Activated CD8-positive, alpha-beta memory T cell treated with anti-CD3 and anti-CD28 coated beads for 4 hours (primary cell): ENCODE data around the gene ARMH1.
"Not testable (repeated sequence)": the region's sequence is repeated elsewhere in the genome, so short reads cannot be mapped to it uniquely, and the experiment has no call there.

Experiments
- DNase-seq, 2 donors: peaks; one replicate each; pipeline ENCODE4 v3.0.0-alpha.2; 2020; ENCODE audit warnings: low read depth in 2 of 2

ARMH1 gene

GRCh38 chr1:44694863-44695478 is 20.5 kb downstream of the ARMH1 start:
- DNase-seq, result no peak

DNA sequence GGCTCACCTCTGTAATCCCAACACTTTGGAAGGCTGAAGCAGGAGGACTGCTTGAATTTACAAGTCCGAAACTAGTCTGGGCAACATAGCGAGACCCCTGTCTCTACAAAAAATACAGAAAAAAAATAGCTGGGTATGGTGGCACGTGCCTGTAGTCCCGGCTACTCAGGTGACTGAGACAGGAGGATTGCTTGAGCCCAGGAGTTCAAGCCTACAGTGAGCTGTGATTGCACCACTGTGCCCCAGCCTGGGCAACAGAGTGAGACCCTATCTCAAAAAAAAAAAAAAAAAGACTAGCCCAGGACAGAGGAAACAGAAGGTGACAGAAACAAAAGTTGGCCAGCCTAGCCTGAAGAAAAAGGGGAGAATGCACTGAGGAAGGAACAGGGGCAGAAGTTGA is 21.2 kb downstream of the ARMH1 start:
- no peak for DNase-seq

- no peak for DNase-seq
Observed at GRCh38 chr1:44696101-44696500, 21.6 kb downstream of the ARMH1 start.

DNA sequence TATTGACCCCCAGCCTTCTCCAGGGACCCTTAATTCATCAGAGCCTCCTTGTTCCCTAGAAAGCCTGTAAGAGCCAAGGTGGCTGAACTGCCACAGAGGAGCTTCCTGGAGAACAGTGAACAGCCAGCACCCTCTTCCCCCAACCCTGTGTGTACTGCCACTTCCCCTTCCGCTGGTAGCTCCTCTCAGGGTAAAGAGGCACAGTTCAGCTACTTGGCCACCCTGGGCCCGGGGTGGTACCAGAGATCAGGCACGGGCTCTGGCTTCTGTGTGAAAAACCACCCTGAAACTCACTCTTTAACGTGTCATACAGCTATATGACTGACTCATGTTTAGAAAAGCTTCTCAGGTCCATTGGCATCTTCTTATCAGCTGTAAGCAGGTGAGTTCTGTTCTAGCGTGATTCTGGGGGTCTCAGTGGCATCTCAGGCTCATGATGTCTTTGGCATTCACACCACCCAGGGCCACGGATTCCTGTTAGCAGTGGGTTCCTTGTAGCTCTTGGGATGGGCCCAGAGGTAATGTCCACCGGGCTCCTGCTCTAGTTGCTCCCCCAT is 22.4 kb downstream of the ARMH1 start:
- DNase-seq, result no peak

GRCh38 chr1:44698138-44698537 is 23.6 kb downstream of the ARMH1 start:
- DNase-seq, result no peak

GRCh38 chr1:44699375-44699774 is 24.9 kb downstream of the ARMH1 start:
- DNase-seq, result not testable (repeated sequence)

- DNase-seq, result no peak
Observed at GRCh38 chr1:44700573-44700972, 26.1 kb downstream of the ARMH1 start.

DNA sequence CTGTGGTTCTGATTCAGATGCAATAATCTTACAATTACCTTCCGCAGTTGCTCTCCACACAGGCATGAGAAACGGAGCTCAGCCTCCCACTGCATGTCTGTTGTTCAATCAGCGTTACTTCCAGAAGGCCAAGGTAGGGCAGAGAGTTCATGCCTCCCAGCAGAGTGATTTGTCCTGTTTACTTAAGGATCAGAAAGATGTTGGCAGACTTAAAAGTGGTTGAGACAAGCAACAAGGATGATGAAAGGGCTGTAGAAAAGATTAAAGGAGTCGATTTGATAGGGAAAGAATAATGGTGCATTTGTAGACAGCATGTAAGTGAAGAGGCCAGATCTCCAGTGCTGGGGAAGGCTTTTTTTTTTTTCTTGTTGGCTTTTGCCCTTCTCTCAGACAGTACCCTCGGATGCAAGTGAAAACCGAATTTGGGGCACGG is 26.6 kb downstream of the ARMH1 start:
- DNase-seq, result no peak

- DNase-seq, result no peak
Observed at GRCh38 chr1:44705470-44705869, 31.0 kb downstream of the ARMH1 start.

- DNase-seq, result no peak
Observed at GRCh38 chr1:44705938-44706337, 31.4 kb downstream of the ARMH1 start.

- no peak for DNase-seq
Observed at GRCh38 chr1:44707112-44707881, 32.8 kb downstream of the ARMH1 start.

DNA sequence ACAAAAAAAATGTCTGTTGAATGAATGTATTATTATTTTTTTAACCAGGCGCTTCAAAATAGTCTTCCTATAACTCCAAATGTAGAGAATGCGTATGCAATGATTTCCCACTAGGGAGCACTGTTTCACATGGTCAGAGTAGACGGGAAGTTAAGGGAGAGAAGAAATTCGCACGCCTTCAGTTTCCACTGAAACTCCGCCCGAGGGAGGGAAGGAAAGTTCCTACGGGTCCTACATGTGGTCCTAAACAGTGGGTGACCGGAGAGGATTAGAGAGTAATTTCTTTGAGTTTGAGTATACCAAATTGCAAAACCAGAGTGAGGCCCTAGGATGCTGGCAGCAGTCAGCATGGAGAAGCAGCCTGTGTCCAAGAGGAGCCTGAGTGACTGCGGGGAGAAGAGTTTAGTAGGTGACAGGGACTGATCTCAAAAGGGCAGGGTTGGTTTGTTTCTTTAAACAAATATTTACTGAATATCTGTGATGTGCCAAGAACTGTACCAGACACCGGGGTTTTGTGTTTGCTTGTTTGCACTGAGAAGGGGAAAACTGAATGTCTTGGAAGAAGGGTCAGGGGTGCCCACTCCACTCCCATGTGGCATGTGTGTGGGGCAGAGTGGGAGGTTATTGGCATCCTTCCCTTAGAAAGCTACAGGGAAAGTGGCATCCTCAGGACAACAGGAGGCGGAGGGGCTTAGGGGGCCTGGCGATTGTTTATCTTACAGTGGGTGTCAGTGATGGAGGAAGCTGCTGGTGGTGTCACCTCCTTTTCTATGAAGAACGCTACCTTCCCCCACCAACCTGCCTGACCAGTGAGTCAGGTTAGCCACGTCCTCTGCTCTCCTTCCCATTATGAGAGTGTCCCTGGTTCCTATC is 33.7 kb downstream of the ARMH1 start:
- DNase-seq, result peak in 1 of 2 donors; percentile 21

GRCh38 chr1:44713321-44713781 is 38.8 kb downstream of the ARMH1 start:
- no peak for DNase-seq

DNA sequence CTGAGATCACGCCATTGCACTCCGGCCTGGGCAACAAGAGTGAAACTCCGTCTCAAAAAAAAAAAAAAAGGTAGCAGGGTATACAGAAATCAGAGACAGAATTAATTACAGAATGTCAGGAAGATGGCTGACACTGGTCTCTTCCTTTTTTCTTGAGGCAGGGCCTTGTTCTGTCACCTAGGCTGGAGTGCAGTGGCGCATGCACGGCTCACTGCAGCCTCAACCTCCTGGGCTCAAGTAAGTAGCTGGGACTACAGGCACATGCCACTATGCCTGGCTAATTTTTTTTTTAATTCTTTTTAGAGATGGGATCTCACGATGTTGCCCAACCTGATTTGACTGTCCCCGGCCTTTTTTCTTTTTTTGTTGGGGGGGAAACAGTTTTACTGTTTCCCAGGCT is 40.0 kb downstream of the ARMH1 start:
- no peak for DNase-seq

GRCh38 chr1:44714944-44715571 is 40.5 kb downstream of the ARMH1 start:
- DNase-seq, result no peak

DNA sequence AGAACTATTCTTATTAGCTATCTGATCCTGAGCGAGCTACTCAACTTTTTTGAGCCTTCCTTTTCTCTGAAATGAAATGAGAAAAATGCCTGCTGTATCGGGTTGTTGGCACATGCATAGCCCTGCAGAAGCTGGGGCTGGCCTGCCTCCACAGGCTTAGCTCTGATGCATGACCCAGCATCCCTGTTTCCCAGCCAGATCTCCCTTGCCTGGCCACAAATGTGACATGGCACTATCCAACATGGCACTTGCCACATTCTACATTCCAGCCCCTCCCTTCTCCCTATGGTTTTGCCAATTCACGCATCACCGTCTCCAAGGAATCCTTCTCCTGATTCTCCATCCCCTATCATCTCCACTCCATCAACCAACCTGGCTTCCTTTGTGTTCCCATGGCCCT is 42.6 kb downstream of the ARMH1 start:
- no peak for DNase-seq

DNA sequence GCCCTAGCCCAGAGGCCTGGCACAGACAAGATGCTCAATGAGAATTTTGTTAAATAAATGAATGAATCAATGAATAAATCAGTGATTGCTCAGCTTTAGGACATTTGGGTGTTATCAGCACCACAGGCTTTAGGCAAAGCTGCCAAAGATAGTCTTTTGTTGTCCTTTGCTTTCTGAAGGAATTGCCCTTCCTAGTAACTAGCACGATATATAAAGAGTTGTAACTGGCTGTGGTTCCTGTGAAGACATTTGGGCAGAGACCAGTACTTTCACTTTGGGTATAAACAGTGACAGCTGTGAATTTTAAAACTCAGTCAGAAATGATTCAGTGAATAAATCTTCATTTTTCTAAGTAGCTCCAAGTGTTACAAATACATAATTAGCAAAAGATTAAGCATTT is 43.1 kb downstream of the ARMH1 start:
- no peak for DNase-seq

DNA sequence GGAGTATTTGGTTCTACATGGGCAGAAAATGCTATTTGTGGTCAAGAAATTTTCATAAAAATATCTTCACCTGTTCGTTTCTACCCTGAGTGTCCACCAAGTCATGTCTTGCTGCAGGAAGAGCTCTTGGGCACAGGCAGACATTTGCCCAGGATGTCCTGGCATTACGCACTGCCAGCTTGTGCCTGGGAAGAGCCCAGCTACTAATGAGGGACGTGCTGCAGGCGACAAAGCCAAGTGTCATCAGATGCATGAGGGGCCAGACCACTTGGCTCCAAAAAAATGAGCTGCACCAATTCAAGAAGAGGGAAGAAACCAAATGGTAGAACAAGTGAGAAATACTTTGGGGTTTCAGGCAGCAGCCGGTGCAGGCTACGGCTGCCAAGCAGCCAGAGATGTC is 43.6 kb downstream of the ARMH1 start:
- DNase-seq, result no peak

GRCh38 chr1:44719318-44719717 is 44.8 kb downstream of the ARMH1 start:
- DNase-seq, result no peak

DNA sequence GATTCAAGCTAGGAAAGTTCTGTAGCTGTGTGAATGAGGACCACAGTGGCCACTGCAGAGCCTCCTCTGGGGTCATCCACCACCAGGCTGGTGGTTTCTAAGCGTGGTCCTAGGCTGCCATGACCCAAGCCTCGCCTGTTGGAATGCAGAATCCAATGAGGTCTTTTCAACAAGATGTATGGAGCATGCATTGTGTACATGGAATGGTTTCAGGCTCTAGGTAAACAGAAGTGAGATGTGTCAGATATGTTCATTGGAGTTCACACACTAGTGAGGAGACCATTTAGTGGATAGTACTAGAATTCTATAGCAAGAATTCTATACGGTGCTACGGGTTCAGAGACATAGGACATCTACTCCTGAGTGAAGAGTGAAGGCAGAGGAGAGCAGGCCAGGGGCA is 45.8 kb downstream of the ARMH1 start:
- no peak for DNase-seq

GRCh38 chr1:44721485-44722361 is 47.2 kb downstream of the ARMH1 start:
- peak in 1 of 2 donors; percentile 68 for DNase-seq
